K562 (cell line): ENCODE results near the gene PPIL6. TPM values are rescaled to one million over a fixed set of nuclear protein-coding genes. Genes with fewer than 3 reads are reported as not detected.
A peak's percentile ranks its signal among the peaks of the same experiment; 100 is the strongest.

Experiments
- ATAC-seq: fragments of 200-7000 bp; cut with Tn5 transposase; 3 replicates; pipeline ENCODE4 v1.9.1; 2020; ENCODE audit warnings: moderate library complexity
- BruUV-seq: library from RNA; stranded (reverse); fragments of 400-500 nt; replicated peaks from 2 replicates; lab custom pipeline; 2021; lab: Mats Ljungman, UMichigan
- CTCF ChIA-PET: fragments of 300-600 bp; formaldehyde crosslinking; extraction: SDS; loops from one replicate; lab custom pipeline; 2021; ENCODE audit warnings: low intra/inter-chr PET ratio; lab: Yijun Ruan, JAX
- POLR2A ChIA-PET: fragments of 300-600, 350-650 bp; sonication (Branson Sonifier 250); formaldehyde crosslinking; extraction: SDS; loops from one replicate; lab custom pipeline; 2021; ENCODE audit warnings: antibody characterized with exemption, inconsistent platforms; lab: Yijun Ruan, JAX
- DNase-seq, 4 experiments: peaks; one replicate each; pipeline versions ENCODE4 v3.0.0 to v3.0.0-alpha.2; 2011 to 2018; ENCODE audit warnings: low spot score in 3 of 4, mixed read lengths in 3 of 4; ENCODE audit errors: extremely low read depth in 1 of 4
- FAIRE-seq: peaks from 2 replicates; lab custom pipeline; 2011; peaks lifted over from hg19 to GRCh38; lab: Jason Lieb, UNC
- H2AFZ ChIP-seq: 2 replicates; pipeline ENCODE4 v1.6.0; 2011; ENCODE audit warnings: low read depth, low read length, control low read depth, inconsistent platforms
- H3K27ac ChIP-seq: fragments of 200-600 bp; 3 replicates; pipeline ENCODE4 v1.8.0; 2011; ENCODE audit warnings: low read depth, mild to moderate bottlenecking, control low read depth, inconsistent platforms, low read length, moderate library complexity, mixed read lengths; ENCODE audit errors: extremely low read depth
- H3K27me3 ChIP-seq, 2 experiments: fragments of 300-600 bp in 1 of 2; 2 replicates in 1 of 2; 3 replicates in 1 of 2; pipeline versions ENCODE4 v1.6.0 to v1.8.0; 2011; ENCODE audit warnings: inconsistent platforms in 2 of 2, low read length in 2 of 2, mild to moderate bottlenecking in 1 of 2, mixed read lengths in 1 of 2, moderate library complexity in 1 of 2; ENCODE audit not compliant: control insufficient read depth in 2 of 2, insufficient read depth in 2 of 2
- H3K36me3 ChIP-seq: fragments of 300-600 bp; 3 replicates; pipeline ENCODE4 v1.8.0; 2011; ENCODE audit warnings: mild to moderate bottlenecking, low read length, inconsistent platforms; ENCODE audit not compliant: control insufficient read depth, insufficient read depth
- H3K4me1 ChIP-seq, 2 experiments: fragments of 200-600 bp in 1 of 2; replicated peaks in 1 of 2; 2 replicates in 1 of 2; 3 replicates in 1 of 2; pipeline versions ENCODE4 v1.5.1 to v1.8.0; 2011; ENCODE audit warnings: inconsistent platforms in 2 of 2, low read length in 2 of 2, mild to moderate bottlenecking in 1 of 2, mixed read lengths in 1 of 2, moderate library complexity in 1 of 2; ENCODE audit not compliant: control insufficient read depth in 2 of 2, insufficient read depth in 2 of 2
- H3K4me2 ChIP-seq: 2 replicates; pipeline ENCODE4 v1.6.1; 2011; ENCODE audit warnings: low read length, control low read depth, inconsistent platforms, mixed read lengths; ENCODE audit not compliant: insufficient read depth
- H3K4me3 ChIP-seq: fragments of 200-600 bp; sonication (generic), shearing (Covaris generic); 2 replicates; pipeline ENCODE4 v1.5.1; 2016; ENCODE audit warnings: control low read depth, inconsistent platforms
- H3K79me2 ChIP-seq: fragments of 200-600 bp; 3 replicates; pipeline ENCODE4 v1.8.0; 2011; ENCODE audit warnings: low read length, inconsistent platforms; ENCODE audit not compliant: control insufficient read depth, insufficient read depth
- H3K9ac ChIP-seq, 2 experiments: 2 replicates each; pipeline versions ENCODE4 v1.6.0 to v1.6.1; 2011; ENCODE audit warnings: low read depth in 2 of 2, low read length in 2 of 2, control low read depth in 1 of 2, inconsistent platforms in 1 of 2, mild to moderate bottlenecking in 1 of 2, mixed read lengths in 1 of 2; ENCODE audit not compliant: insufficient read depth in 1 of 2
- H3K9me1 ChIP-seq: one replicate; pipeline ENCODE4 v1.6.0; 2011; ENCODE audit warnings: inconsistent platforms, mild to moderate bottlenecking, low read length, moderate library complexity; ENCODE audit not compliant: control insufficient read depth, insufficient read depth
- H3K9me3 ChIP-seq: replicated peaks from 2 replicates; pipeline ENCODE4 v1.5.1; 2011; ENCODE audit warnings: low read depth, low read length, inconsistent platforms; ENCODE audit not compliant: control insufficient read depth, insufficient read depth
- H4K20me1 ChIP-seq: replicated peaks from 2 replicates; pipeline ENCODE4 v1.6.1; 2011; ENCODE audit warnings: low read length, inconsistent platforms, mixed read lengths; ENCODE audit not compliant: control insufficient read depth, insufficient read depth
- CBX8 ChIP-seq: fragments of 200-600 bp; sonication (generic); IDR thresholded peaks from 2 replicates; pipeline ENCODE4 v1.6.1; 2012; ENCODE audit warnings: borderline replicate concordance, mixed run types, low read depth, mild to moderate bottlenecking, moderate library complexity, mixed read lengths, low read length, control low read depth, inconsistent platforms; ENCODE audit not compliant: poor library complexity, severe bottlenecking; ENCODE audit errors: extremely low read depth
- GTF2B ChIP-seq: IDR thresholded peaks from 2 replicates; pipeline ENCODE4 v1.6.1; 2011; ENCODE audit not compliant: insufficient read length; ENCODE audit errors: extremely low read depth
- NFIC ChIP-seq: fragments of 450-650 bp; IDR thresholded peaks from 2 replicates; pipeline ENCODE4 v1.6.1; 2017; ENCODE audit warnings: mild to moderate bottlenecking, inconsistent platforms
- SMC3 ChIP-seq: conservative IDR thresholded peaks from 2 replicates; pipeline ENCODE4 v1.6.1; 2011; ENCODE audit warnings: low read depth, low read length, improper control_type of control experiment; ENCODE audit not compliant: insufficient read depth
- ZNF551 ChIP-seq: fragments of 250-450 bp; sonication (Bioruptor Pico); IDR thresholded peaks from 2 replicates; pipeline ENCODE4 v1.5.0; 2021; ENCODE audit warnings: mild to moderate bottlenecking, moderate library complexity
- ZNF699 ChIP-seq: fragments of 250-450 bp; sonication (Bioruptor Pico); IDR thresholded peaks from 2 replicates; pipeline ENCODE4 v1.8.0; 2021; ENCODE audit warnings: mild to moderate bottlenecking, moderate library complexity; ENCODE audit not compliant: insufficient replicate concordance
- ZNF717 ChIP-seq: fragments of 250-450 bp; sonication (Bioruptor Pico); IDR thresholded peaks from 2 replicates; pipeline ENCODE4 v1.5.0; 2021
- ZNF830 ChIP-seq: fragments of 250-450 bp; sonication (Bioruptor Pico); IDR thresholded peaks from 2 replicates; pipeline ENCODE4 v1.5.0; 2021; ENCODE audit warnings: mild to moderate bottlenecking
- WGBS: fragments of 100-300 bp; shearing (Covaris generic); methylation state at CpG from one replicate; pipeline ENCODE4 v1.1.6; 2016; ENCODE audit warnings: low coverage, mixed read lengths; ENCODE audit not compliant: insufficient coverage; ENCODE audit errors: missing lambda C conversion rate; 5-methylcytosine and 5-hydroxymethylcytosine counted together
- in situ Hi-C: fragments of 300-500 bp; cut with MboI; formaldehyde crosslinking; loops from 4 replicates; pipeline ENCODE4 v1.15.0; 2018; ENCODE audit warnings: inconsistent platforms, mixed read lengths
- intact Hi-C: fragments of 100-400 bp; cut with micrococcal nuclease; formaldehyde crosslinking; loops from 2 replicates; pipeline ENCODE4 v1.14.2; 2022
- polyA plus RNA-seq, 8 experiments: library from polyadenylated mRNA; depleted of rRNA in 4 of 8; stranded (reverse) in 5 of 8; unstranded in 3 of 8; fragments of >200 nt; fragmentation: Nextera tagmentation in 2 of 8; fragmentation: Illumina TruSeq in 1 of 8; extraction: Ambion mirVana in 2 of 8; extraction: Trizol in 1 of 8; gene quantifications; 2 replicates each; pipeline versions ENCODE4 v1.2.1 to v1.2.3, GENCODE V29; 2011 to 2014; ENCODE audit warnings: inconsistent platforms in 1 of 8, missing spikeins in 1 of 8
- total RNA-seq, 7 experiments: library from RNA; depleted of rRNA in 6 of 7; stranded (reverse); fragments of >200 nt in 6 of 7; fragmentation: Illumina TruSeq in 2 of 7; extraction: Trizol in 2 of 7; gene quantifications; 2 replicates each; pipeline versions ENCODE4 v1.2.1 to v1.2.3, GENCODE V29; 2011 to 2021; ENCODE audit warnings: low replicate concordance in 1 of 7
- TF ChIP-seq, protein P1 (sequence below): sonication (generic); formaldehyde crosslinking; IDR thresholded peaks from 2 replicates; pipeline ENCODE4 v1.9.0; 2022; ENCODE audit warnings: mild to moderate bottlenecking, missing genetic modification reagents
- TF ChIP-seq, protein P2 (sequence below), 3 experiments: fragments of 200-800 bp in 1 of 3; sonication (Bioruptor generic) in 1 of 3; sonication (generic) in 1 of 3; formaldehyde crosslinking in 1 of 3; IDR thresholded peaks; 2 replicates each; pipeline versions ENCODE4 v1.6.1 to v1.8.0; 2016 to 2022; ENCODE audit warnings: mild to moderate bottlenecking in 2 of 3, missing compliant biosample characterization in 2 of 3, missing genetic modification characterization in 2 of 3, missing genetic modification reagents in 1 of 3
- TF ChIP-seq, protein P3 (sequence below): fragments of 250-450 bp; sonication (Bioruptor Pico); IDR thresholded peaks from 2 replicates; pipeline ENCODE4 v1.4.0; 2020

The PPIL6 gene
- total and polyA plus RNA-seq, 9 of the 15 experiments (the other 6 are each of a cell fraction or from before 2014, with no cell fraction given), result 0.03 to 0.98 (median 0.41) TPM; not detected in 1

- TF ChIP-seq, protein P1, sequence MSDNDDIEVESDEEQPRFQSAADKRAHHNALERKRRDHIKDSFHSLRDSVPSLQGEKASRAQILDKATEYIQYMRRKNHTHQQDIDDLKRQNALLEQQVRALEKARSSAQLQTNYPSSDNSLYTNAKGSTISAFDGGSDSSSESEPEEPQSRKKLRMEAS (CRISPR knock-in tag), result no peak
- TF ChIP-seq, protein P2, sequence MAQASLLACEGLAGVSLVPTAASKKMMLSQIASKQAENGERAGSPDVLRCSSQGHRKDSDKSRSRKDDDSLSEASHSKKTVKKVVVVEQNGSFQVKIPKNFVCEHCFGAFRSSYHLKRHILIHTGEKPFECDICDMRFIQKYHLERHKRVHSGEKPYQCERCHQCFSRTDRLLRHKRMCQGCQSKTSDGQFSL (CRISPR knock-in tag; IDR thresholded peaks at IDR 0.05), result no peak
- TF ChIP-seq, protein P2 (tag; IDR thresholded peaks at IDR 0.05), result no peak
- no peak for TF ChIP-seq CBX8
- TF ChIP-seq ZNF717, result no peak
- no peak for TF ChIP-seq ZNF551 (CRISPR knock-in tag)
- 0 out of 2 replicates have a peak, but pooled peaks have one; percentile 31 for TF ChIP-seq SMC3
- TF ChIP-seq ZNF830, result no peak
Measured at GRCh38 chr6:109397020-109397419, 43.4 kb downstream of the PPIL6 start (continued).

- H3K4me3 ChIP-seq, result no peak overlapping the region
- intact Hi-C loops (loop anchor here (10.0 kb wide), 1 partner anchor 481 kb away; no protein-coding TSS in a partner anchor), in situ Hi-C loops (no loop called here)
- FAIRE-seq, result no peak
- no peak overlapping the region for H3K27ac ChIP-seq
- no peak for ATAC-seq
- no peak overlapping the region for H2AFZ ChIP-seq
- ChIA-PET CTCF (interaction anchor here (1.2 to 2.7 kb wide), 2 partner anchors 208 to 853 kb away, joined by 4 to 23 read pairs; no protein-coding TSS in a partner anchor), POLR2A (interaction anchor here (1.3 kb wide), 1 partner anchor 13 kb away, joined by 3 read pairs; the partner anchor contains the start of gene CD164)
- no peaks in the 10 kb centered on the region for H4K20me1 ChIP-seq
- no peaks in the 10 kb centered on the region for H3K36me3 ChIP-seq
- H3K9ac ChIP-seq, result no peak overlapping the region
- no peaks in the 10 kb centered on the region; a peak in 1 of 5 replicates for H3K27me3 ChIP-seq
- BruUV-seq, result no TSS peak
- H3K4me2 ChIP-seq, result no peak overlapping the region
- WGBS, result 60% methylated on average over 12 of the region's 12 CpGs
- H3K9me3 ChIP-seq, result no peaks in the 10 kb centered on the region
- peaks cover 0 to 11% of the 10 kb centered on the region in 2 experiments; a peak in 4 of 5 replicates for H3K4me1 ChIP-seq
- no peak for DNase-seq
- no peaks in the 10 kb centered on the region for H3K9me1 ChIP-seq
- no peaks in the 10 kb centered on the region for H3K79me2 ChIP-seq
- no peak for TF ChIP-seq NFIC
- TF ChIP-seq ZNF699, result no peak
- no peak for TF ChIP-seq GTF2B
- TF ChIP-seq, protein P3, sequence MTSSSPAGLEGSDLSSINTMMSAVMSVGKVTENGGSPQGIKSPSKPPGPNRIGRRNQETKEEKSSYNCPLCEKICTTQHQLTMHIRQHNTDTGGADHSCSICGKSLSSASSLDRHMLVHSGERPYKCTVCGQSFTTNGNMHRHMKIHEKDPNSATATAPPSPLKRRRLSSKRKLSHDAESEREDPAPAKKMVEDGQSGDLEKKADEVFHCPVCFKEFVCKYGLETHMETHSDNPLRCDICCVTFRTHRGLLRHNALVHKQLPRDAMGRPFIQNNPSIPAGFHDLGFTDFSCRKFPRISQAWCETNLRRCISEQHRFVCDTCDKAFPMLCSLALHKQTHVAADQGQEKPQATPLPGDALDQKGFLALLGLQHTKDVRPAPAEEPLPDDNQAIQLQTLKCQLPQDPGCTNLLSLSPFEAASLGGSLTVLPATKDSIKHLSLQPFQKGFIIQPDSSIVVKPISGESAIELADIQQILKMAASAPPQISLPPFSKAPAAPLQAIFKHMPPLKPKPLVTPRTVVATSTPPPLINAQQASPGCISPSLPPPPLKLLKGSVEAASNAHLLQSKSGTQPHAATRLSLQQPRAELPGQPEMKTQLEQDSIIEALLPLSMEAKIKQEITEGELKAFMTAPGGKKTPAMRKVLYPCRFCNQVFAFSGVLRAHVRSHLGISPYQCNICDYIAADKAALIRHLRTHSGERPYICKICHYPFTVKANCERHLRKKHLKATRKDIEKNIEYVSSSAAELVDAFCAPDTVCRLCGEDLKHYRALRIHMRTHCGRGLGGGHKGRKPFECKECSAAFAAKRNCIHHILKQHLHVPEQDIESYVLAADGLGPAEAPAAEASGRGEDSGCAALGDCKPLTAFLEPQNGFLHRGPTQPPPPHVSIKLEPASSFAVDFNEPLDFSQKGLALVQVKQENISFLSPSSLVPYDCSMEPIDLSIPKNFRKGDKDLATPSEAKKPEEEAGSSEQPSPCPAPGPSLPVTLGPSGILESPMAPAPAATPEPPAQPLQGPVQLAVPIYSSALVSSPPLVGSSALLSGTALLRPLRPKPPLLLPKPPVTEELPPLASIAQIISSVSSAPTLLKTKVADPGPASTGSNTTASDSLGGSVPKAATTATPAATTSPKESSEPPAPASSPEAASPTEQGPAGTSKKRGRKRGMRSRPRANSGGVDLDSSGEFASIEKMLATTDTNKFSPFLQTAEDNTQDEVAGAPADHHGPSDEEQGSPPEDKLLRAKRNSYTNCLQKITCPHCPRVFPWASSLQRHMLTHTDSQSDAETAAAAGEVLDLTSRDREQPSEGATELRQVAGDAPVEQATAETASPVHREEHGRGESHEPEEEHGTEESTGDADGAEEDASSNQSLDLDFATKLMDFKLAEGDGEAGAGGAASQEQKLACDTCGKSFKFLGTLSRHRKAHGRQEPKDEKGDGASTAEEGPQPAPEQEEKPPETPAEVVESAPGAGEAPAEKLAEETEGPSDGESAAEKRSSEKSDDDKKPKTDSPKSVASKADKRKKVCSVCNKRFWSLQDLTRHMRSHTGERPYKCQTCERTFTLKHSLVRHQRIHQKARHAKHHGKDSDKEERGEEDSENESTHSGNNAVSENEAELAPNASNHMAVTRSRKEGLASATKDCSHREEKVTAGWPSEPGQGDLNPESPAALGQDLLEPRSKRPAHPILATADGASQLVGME, result no peak
Measured at GRCh38 chr6:109396046-109396718, 44.2 kb downstream of the PPIL6 start.
